ENCODE measurements around the gene CRKL.

CRKL gene

DNA sequence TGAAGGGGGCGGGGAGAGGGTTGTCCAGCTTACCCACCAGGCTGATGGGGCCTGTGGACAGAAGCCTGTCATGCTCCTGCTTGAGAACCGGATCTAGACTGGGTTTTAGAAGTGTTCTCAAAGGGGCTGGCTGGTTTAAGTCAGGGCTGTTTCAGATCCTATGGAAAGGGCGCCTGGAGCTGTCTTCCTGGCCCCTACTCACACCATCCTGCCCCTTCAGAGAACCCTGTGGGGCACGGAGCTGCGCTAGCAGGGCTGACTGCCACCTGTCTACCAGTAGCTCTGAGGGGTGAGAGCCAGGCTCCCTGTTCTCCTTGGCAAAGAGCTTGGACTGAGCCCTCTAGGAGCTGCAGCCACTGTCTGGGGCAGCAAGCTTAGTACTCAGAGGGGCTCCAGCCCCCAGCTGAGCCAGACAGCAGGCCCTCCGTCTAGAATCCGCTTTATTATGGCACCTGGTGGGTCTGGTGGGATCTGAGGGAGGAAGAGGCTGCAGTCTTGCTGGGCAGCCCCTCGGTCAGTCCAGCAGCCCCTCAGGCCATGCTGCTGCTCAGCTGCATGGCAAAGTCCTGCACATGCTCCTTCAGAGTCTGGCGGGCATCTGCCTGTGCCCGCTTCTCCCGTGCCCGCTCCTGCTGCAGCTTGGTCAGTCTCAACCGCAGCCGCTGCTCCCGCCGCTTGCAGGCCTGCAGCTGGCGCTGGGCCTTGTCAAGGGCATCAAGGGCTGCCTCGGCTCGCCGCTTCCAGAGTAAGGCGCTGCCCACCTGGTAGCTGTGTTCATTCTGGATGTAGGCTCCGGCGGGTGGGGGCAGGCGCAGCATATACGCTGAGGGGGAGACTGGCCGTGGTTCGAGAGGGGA, 82.4 kb downstream of the CRKL start:
- DNase-seq: no peak

DNA sequence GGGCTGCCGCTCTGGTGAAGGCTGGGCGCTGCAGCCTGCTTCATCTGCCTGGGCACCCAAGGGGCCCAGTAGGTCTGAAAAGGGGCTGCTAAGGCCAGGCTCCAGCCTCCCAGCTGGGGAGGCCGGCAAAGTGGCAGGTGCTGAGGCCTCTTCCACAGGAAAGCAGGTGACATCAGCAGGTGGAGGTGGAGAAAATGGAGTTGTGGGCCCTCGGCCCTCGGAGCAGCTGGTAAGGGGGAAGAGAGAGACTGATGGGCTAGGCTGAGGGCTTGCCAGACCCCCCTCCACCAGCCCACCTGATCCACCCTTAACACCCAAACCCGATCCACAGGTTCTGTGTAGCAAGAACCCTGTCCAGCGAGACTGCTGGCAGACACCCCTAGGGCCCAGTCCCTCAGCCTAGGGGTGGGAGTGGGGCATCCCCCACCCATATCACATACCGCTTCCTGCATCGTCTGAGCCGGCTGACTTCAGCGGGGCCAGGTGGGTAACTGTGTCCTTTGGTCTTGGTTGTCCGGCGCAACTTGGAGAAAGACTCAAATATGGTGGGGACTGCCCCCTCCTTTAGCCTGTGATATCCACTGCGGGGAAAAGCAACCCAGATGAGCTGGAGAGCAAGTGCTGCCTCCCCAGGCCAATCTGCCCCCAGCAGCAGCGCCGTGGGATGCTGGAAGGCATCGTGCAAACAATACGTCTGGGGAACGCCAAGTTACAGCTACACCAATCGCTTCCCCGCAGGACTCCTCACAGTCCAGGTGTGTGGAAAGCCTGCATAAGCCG, 83.2 kb downstream of the CRKL start:
- DNase-seq: no peak

DNA sequence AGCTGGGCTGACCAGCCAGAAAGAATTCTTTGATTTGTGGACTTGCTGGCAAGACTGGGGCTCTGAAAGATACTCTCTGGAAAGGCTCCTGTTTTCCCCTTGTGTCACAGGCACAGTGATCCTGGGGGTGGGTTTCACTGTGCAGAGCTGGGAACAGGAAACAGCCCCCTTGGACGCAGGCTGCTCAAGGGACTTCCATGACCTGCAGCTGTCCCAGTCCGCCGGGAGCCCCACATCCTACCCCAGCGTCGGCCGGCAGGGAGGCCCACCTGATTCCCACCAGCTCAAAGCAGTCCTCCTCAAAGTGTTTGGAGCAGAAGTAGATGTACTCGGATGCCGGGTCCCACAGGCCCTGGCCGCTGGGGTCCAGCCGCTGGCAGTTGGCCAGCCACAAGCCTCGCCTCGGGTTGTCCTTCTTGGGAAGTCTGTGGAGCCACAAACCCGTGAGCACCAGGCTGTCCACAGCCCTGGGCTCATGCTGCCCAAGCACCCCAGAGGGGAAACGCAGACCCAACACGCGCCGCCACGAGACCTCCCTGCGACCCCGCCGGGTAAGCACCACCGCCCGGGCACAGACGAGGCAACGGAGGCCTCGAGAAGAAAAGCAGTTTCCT, 83.9 kb downstream of the CRKL start:
- no peak for DNase-seq

DNA sequence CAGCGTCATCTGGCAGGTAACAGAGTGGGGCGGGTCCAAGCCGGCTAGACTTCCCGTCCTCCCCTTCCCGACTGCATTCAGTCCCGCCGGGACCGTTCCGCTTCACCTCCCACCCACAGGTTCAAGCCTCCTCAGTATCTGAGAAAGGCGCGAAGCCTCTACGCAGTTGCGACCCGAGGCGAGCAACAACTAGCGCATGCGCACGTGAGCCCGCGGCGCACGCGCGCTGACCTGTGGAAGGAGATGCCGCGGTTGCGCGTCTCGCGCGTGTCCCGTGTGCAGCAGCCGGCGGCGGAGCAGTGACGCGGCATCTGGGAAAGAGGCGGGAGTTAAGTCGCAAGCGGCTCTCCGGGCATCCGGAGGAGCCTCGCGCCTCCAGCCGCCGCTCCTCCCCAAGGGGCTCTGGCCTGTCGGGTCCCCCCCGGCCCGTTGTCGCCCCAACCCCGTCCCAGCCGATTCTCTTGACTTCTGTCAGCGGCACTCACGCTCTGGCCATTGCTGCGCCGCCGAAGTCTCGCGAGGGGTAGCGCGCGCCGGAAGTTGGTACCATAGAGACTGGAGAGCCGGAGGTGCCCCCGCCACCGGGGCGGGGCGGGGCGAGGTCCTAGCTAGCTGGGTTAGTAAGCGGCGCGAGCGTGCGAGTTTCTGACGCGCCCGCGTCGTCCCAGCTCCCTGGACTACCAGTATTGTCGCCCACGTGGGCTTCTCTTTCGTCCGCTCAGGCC, 84.6 kb downstream of the CRKL start, which contains the start of gene THAP7:
TSS of gene THAP7 (minus strand) at position 518 of the 725 bp plus-strand sequence. CDS start at position 311, 207 bp downstream.
- DNase-seq: peak; percentile 97 to 99
